HG02623 (cell line): ENCODE data around the gene SLC35F1.

Experiments
- ATAC-seq: cut with Tn5 transposase; IDR thresholded peaks from one replicate; pipeline ENCODE4 v1.9.1; 2021; ENCODE audit warnings: moderate library complexity; ENCODE audit not compliant: unreplicated experiment

The SLC35F1 gene

GRCh38 chr6:118103381-118104146 is 196.5 kb downstream of the SLC35F1 start:
- ATAC-seq = no peak

GRCh38 chr6:118122161-118122725 is 215.2 kb downstream of the SLC35F1 start:
- no peak for ATAC-seq

GRCh38 chr6:118122801-118123200 is 215.7 kb downstream of the SLC35F1 start:
- ATAC-seq = no peak

GRCh38 chr6:118123503-118124037 is 216.5 kb downstream of the SLC35F1 start:
- ATAC-seq = no peak

GRCh38 chr6:118124851-118125250 is 217.8 kb downstream of the SLC35F1 start:
- ATAC-seq = no peak

- no peak for ATAC-seq
Measured at GRCh38 chr6:118128755-118129154, 221.7 kb downstream of the SLC35F1 start.

GRCh38 chr6:118134206-118134605 is 227.1 kb downstream of the SLC35F1 start:
- no peak for ATAC-seq

- no peak for ATAC-seq
Measured at GRCh38 chr6:118134736-118135135, 227.7 kb downstream of the SLC35F1 start.

- ATAC-seq = no peak
Measured at GRCh38 chr6:118135371-118135770, 228.3 kb downstream of the SLC35F1 start.

- ATAC-seq = no peak
Measured at GRCh38 chr6:118141211-118141610, 234.1 kb downstream of the SLC35F1 start.

- no peak for ATAC-seq
Measured at GRCh38 chr6:118146584-118146983, 239.5 kb downstream of the SLC35F1 start.

GRCh38 chr6:118147511-118147910 is 240.4 kb downstream of the SLC35F1 start:
- ATAC-seq = no peak

- no peak for ATAC-seq
Measured at GRCh38 chr6:118148561-118148960, 241.5 kb downstream of the SLC35F1 start.

GRCh38 chr6:118152524-118152923 is 245.5 kb downstream of the SLC35F1 start:
- no peak for ATAC-seq

- ATAC-seq = no peak
Measured at GRCh38 chr6:118161343-118161742, 254.3 kb downstream of the SLC35F1 start.

- ATAC-seq = no peak
Measured at GRCh38 chr6:118163542-118163941, 256.5 kb downstream of the SLC35F1 start.

- no peak for ATAC-seq
Measured at GRCh38 chr6:118165500-118165899, 258.4 kb downstream of the SLC35F1 start.

GRCh38 chr6:118168421-118168820 is 261.4 kb downstream of the SLC35F1 start:
- ATAC-seq = no peak

- ATAC-seq = no peak
Measured at GRCh38 chr6:118171852-118172251, 264.8 kb downstream of the SLC35F1 start.

GRCh38 chr6:118174071-118174470 is 267.0 kb downstream of the SLC35F1 start:
- no peak for ATAC-seq

- ATAC-seq = no peak
Measured at GRCh38 chr6:118177720-118178119, 270.7 kb downstream of the SLC35F1 start.

GRCh38 chr6:118179048-118179447 is 272.0 kb downstream of the SLC35F1 start:
- ATAC-seq = no peak
